DMS 273 (cell line): ENCODE results near the gene FBXO34.
A peak's percentile ranks its signal among the peaks of the same experiment; 100 is the strongest.
"Not testable (repeated sequence)": the region's sequence is repeated elsewhere in the genome, so short reads cannot be mapped to it uniquely, and the experiment has no call there.

ENCODE experiments used
- DNase-seq: peaks from one replicate; lab custom pipeline; 2025; ENCODE audit not compliant: unreplicated experiment; lab: John Stamatoyannopoulos, UW

Gene FBXO34

GRCh38 chr14:55309761-55310365 lies 38.6 kb downstream of the FBXO34 start:
- DNase-seq, result no peak

GRCh38 chr14:55312379-55313030 lies 41.3 kb downstream of the FBXO34 start:
- DNase-seq, result not testable (repeated sequence)

GRCh38 chr14:55313480-55313879 lies 42.3 kb downstream of the FBXO34 start:
- DNase-seq, result peak; percentile 10

GRCh38 chr14:55314449-55314848 lies 43.2 kb downstream of the FBXO34 start:
- no peak for DNase-seq

GRCh38 chr14:55316564-55316963 lies 45.3 kb downstream of the FBXO34 start:
- DNase-seq, result no peak

GRCh38 chr14:55317542-55318306 lies 46.5 kb downstream of the FBXO34 start:
- DNase-seq, result no peak

DNA sequence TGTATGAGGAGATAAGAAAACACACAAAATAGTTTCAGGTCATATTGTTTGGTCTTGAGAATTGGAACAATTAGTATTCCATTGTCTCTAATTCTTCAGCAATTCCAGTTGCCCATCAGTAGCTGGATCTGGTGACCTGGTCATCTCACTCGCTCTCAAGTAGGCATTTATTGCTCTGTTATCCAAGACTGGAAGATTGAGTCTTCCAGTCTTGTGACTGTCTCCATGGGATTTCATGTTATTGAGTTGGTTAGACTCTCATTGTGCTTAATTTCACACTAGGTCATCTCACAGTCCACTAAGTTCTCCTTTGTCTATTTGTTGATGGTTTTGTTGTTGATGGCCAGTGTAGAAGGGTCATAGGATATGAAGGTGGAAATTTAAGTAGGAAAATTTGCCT lies 47.5 kb downstream of the FBXO34 start:
- no peak for DNase-seq

DNA sequence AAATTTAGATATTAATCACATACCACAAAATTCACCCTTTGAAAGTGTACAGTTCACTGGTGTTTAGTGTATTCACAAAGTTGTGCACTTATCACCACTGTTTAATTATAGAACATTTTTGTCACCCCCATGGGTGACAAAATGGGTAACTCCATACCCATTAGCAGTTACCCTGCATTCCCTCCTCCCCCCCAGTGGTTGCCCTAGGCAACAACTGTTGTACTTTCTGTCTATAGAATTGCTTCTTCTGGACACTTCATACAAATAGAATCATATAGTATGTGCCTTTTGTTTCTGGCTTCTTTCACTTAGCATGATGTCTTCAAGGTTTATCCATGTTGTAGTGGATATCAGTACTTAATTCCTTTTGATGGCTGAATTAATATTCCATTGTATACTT lies 52.7 kb downstream of the FBXO34 start:
- DNase-seq, result no peak

DNA sequence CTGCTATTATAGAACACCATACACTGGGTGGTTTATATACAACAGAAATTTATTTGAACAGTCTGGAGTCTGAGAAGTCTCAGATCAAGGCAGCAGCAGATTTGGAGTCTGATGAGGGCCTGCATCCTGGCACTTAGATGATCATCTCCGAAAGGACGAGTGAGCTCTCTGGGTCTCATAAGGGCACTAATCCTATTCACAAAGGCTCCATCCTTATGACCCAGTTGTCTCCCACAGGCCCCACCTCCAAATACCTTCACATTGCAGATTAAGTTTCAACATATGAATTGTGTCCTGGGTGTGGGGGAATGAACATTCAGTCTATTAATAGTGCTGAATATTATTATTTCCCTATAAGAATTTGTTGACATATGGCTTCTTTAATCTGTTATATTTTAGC lies 53.6 kb downstream of the FBXO34 start:
- DNase-seq, result no peak

GRCh38 chr14:55327179-55327578 lies 56.0 kb downstream of the FBXO34 start:
- no peak for DNase-seq

DNA sequence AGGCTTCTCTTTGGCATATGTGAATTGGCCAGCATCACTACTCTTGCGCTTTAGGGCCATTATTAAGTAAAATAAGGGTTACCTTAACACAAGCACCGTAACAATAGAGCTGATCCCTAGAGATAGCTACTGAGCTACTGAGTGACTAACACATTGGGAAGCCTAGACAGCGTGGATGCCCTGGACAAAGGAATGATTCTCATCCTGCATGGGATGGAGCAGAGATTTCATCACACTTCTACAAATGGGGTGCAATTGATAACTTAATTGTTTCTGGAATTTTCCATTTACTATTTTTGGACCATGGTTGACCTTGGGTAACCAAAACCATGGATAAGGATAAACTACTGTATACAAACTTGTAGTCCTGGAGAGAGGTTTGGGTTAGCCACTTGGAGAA lies 57.1 kb downstream of the FBXO34 start:
- no peak for DNase-seq

DNA sequence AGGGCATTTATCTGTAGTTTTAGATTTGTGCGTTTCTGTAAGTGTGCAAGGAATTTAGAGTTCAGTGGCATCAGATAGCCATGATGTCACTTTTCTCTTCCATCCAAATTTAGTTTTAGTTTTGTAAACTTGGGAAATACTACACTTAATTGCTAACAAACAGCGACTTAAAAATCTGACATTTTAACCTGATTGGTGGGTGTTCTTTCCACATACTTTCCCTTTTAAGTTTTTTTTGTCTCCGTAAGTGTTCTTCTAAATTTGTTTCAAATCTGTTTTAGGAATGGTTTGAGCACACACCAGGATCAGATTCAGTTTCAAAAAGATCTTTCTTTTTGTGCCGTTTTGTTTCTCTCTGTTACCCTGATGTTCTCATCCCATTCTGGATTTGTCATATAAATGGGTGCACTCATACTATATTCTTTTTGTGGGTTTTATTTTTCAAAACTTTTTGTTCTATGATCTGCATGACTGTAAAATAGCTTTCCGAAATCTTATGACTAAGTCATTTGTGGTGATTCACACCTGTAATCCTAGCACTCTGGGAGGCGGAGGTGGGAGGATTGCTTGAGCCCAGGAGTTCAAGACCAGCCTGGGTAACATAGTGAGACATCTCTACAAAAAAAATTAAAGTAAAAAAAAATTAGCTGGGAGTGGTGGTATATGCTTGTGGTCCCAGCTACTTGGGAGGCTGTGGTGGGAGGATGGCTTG lies 58.9 kb downstream of the FBXO34 start:
- DNase-seq, result no peak

- no peak for DNase-seq
Measured at GRCh38 chr14:55332654-55333570, 61.7 kb downstream of the FBXO34 start.

- no peak for DNase-seq
Measured at GRCh38 chr14:55333711-55334485, 62.7 kb downstream of the FBXO34 start.

DNA sequence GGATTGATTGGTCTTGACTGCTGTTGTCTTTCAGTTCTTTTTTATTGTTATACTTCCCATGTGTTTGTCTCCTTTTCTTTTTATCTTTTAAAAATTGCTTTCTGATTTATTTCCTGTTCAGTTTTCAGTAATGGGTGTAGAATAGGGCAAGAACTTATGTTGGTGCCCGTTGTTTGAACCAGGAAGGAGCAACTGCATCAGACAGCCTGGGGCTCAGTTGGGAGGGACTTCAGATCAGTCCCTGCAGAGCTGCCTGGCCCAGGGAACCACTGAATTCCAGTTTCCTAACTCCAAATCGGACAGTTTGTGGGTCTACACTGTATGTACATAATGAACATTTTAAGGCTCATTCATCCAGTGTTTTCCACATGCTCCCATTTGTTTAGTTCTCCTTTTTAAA lies 64.9 kb downstream of the FBXO34 start:
- DNase-seq, result no peak

- no peak for DNase-seq
Measured at GRCh38 chr14:55336691-55337090, 65.5 kb downstream of the FBXO34 start.

- peak; percentile 39 for DNase-seq
Measured at GRCh38 chr14:55339770-55340169, 68.5 kb downstream of the FBXO34 start.

DNA sequence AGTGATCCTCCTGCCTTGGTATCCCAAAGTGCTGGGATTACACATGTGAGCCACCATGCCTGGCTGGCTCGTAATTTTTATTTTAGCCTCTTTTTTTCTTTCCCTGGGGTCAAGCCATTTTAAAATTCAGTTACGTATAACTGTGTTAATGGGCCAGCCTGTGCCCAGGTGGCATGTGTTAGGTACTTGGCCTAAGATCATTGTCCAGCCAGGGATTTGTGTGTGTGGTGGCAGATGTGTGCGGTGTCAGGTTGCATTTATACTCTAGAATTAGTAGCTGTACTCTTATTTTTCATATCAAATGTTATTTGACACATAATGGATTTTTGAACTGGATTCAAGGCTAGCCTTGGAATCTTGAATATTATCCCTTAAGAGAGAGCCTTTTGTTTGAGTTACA lies 69.3 kb downstream of the FBXO34 start:
- DNase-seq, result peak; percentile 73

DNA sequence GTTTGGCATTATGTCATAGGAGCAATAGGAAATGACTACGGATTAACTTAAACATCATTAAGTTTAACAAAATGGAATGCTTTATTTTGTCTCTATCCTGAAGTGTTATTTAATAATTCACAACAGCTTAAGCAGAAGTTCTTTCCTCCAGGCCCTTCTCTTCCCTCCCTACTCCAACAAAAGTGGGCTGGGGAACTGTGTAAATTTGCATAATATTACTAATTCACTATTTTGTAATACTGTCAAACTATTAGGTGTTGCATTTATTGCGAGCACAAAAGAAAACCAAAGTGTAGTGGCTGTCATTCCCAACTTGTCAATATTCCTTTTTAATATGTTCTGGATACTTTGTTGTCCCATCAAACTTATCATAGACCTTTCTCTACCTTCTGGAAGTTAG lies 70.6 kb downstream of the FBXO34 start:
- DNase-seq, result no peak
